Common myeloid progenitor, CD34-positive (primary cell): Measurements from ENCODE around the gene MRTO4.
"Not testable (repeated sequence)": the region's sequence is repeated elsewhere in the genome, so short reads cannot be mapped to it uniquely, and the experiment has no call there.

Experiments used
- CTCF ChIA-PET: fragments of 350-600 bp; sonication (Branson Sonifier 250); formaldehyde crosslinking; loops from one replicate; lab custom pipeline; 2021; ENCODE audit warnings: antibody characterized with exemption; lab: Charles Lee
- POLR2A ChIA-PET: fragments of 350-600 bp; sonication (Branson Sonifier 250); formaldehyde crosslinking; loops from one replicate; lab custom pipeline; 2021; ENCODE audit warnings: antibody characterized with exemption; lab: Charles Lee
- DNase-seq, 3 donors: peaks; one replicate each; pipeline versions ENCODE4 v3.0.0 to v3.0.0-alpha.2; 2013
- H3K27ac ChIP-seq, 2 experiments: 1 replicate in 1 of 2; 2 replicates in 1 of 2; pipeline ENCODE4 v1.7.0; 2013; ENCODE audit warnings: inconsistent platforms in 2 of 2, low read length in 2 of 2, mild to moderate bottlenecking in 2 of 2, low read depth in 1 of 2, moderate library complexity in 1 of 2; ENCODE audit not compliant: severe bottlenecking in 2 of 2, insufficient read depth in 1 of 2, poor library complexity in 1 of 2
- H3K27me3 ChIP-seq, 5 experiments: replicated peaks in 2 of 5; 1 replicate in 3 of 5; 2 replicates in 2 of 5; pipeline versions ENCODE4 v1.6.1 to v1.7.0; 2013; ENCODE audit warnings: low read length in 4 of 5, mild to moderate bottlenecking in 2 of 5, moderate library complexity in 2 of 5, inconsistent platforms in 1 of 5; ENCODE audit not compliant: insufficient read depth in 5 of 5, control insufficient read depth in 4 of 5
- H3K36me3 ChIP-seq, 4 experiments: 1 replicate in 2 of 4; 2 replicates in 2 of 4; pipeline versions ENCODE4 v1.6.1 to v1.7.0; 2013; ENCODE audit warnings: low read length in 3 of 4, control low read depth in 1 of 4, mild to moderate bottlenecking in 1 of 4; ENCODE audit not compliant: control insufficient read depth in 4 of 4, insufficient read depth in 4 of 4
- H3K4me1 ChIP-seq, 4 experiments: 1 replicate in 3 of 4; 2 replicates in 1 of 4; pipeline versions ENCODE4 v1.6.1 to v1.7.1; 2013; ENCODE audit warnings: low read length in 3 of 4, mild to moderate bottlenecking in 3 of 4, control low read depth in 1 of 4, inconsistent platforms in 1 of 4, moderate library complexity in 1 of 4; ENCODE audit not compliant: control insufficient read depth in 4 of 4, insufficient read depth in 4 of 4; ENCODE audit errors: control extremely low read depth in 1 of 4
- H3K4me3 ChIP-seq, 7 experiments: 1 replicate in 4 of 7; 2 replicates in 3 of 7; pipeline versions ENCODE4 v1.5.1 to v1.7.0; 2013; ENCODE audit warnings: mild to moderate bottlenecking in 7 of 7, low read length in 6 of 7, moderate library complexity in 6 of 7, inconsistent platforms in 2 of 7, low read depth in 2 of 7, control low read depth in 1 of 7; ENCODE audit not compliant: insufficient read depth in 4 of 7, control insufficient read depth in 1 of 7; ENCODE audit errors: extremely low read depth in 1 of 7
- H3K9me3 ChIP-seq, 5 experiments: 1 replicate in 4 of 5; 2 replicates in 1 of 5; pipeline versions ENCODE4 v1.6.1 to v1.7.1; 2013; ENCODE audit warnings: low read length in 4 of 5, mild to moderate bottlenecking in 2 of 5, inconsistent platforms in 1 of 5, low read depth in 1 of 5, moderate library complexity in 1 of 5; ENCODE audit not compliant: control insufficient read depth in 4 of 5, insufficient read depth in 2 of 5; ENCODE audit errors: control extremely low read depth in 1 of 5
- WGBS: methylation state at CpG from one replicate; pipeline ENCODE4 v1.1.5; 2013; ENCODE audit not compliant: insufficient coverage; 5-methylcytosine and 5-hydroxymethylcytosine counted together

MRTO4 gene

DNA sequence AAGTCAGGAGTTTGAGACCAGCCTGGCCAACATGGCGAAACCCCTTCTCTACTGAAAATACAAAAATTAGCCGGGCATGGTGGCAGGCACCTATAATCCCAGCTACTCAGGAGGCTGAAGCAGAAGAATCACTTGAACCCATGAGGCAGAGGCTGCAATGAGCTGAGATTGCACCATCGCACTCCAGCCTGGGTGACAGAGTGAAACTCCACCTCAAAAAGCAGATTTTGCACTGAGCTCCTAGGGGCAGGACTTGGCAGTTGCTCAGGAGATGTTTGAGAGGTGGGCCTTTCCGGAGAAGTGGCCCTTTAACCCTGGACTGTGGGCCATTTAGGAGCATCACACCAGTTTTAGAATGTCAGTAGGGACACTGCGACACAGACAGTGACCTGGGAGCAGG lies 4.7 kb downstream of the MRTO4 start:
- peaks cover 11 to 25% (median 21%) of the 10 kb centered on the region in 4 experiments for H3K4me1 ChIP-seq
- peaks cover 6 to 64% (median 53%) of the 10 kb centered on the region in 4 experiments for H3K36me3 ChIP-seq
- H3K9me3 ChIP-seq, POLR2A ChIA-PET, H3K4me3 ChIP-seq, DNase-seq, H3K27ac ChIP-seq, H3K27me3 ChIP-seq: not testable (repeated sequence)
- CTCF ChIA-PET: interaction anchor here (1.0 to 1.2 kb wide), 2 partner anchors 38 to 87 kb away, joined by 3 read pairs; no protein-coding TSS in a partner anchor
- 100% methylated on average over 5 of the region's 5 CpGs for WGBS

DNA sequence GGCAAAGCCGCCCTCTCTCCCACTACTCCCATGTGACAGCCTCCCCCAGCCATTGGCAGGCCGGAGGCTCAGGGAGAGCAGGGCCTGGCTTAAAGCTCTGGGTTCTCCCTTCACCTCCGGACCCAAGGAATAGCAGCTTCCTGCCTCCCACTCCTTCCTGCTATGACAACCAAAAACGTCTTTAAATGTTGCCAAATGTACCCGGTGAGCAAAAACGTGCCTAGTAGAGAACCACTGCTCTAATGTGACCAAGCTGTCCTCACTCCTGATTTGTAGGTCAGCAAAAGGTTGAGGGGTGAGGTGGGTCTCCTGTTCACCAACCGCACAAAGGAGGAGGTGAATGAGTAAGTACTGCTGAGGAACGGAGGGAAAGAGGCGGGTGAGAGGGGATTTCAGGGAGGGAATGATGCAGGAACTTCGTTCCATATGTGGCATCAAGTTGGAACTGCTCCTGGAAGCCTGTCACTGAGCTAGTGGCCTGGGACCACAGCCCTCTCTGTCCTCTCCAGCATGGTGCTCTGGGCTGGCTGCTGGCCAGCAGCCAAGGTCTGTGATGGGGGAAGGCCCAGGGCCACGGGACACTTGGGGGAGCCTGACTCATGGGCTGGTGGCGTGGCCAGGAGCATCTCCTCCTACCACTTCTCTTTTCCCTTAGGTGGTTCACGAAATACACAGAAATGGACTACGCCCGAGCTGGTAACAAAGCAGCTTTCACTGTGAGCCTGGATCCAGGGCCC lies 5.7 kb downstream of the MRTO4 start:
- ChIA-PET POLR2A (no interaction called here), CTCF (interaction anchor here (1.0 to 2.1 kb wide), 3 partner anchors 9 to 88 kb away, joined by 3 to 5 read pairs (median 3); no protein-coding TSS in a partner anchor)
- Histone ChIP-seq H3K27ac (no peak overlapping the region), H3K36me3 (peaks cover 6 to 64% (median 53%) of the 10 kb centered on the region in 4 experiments), H3K9me3 (no peaks in the 10 kb centered on the region), H3K27me3 (no peaks in the 10 kb centered on the region), H3K4me1 (peaks cover 8 to 18% (median 14%) of the 10 kb centered on the region in 4 experiments), H3K4me3 (no peak overlapping the region)
- DNase-seq: no peak
- 84% methylated on average over 13 of the region's 15 CpGs for WGBS

DNA sequence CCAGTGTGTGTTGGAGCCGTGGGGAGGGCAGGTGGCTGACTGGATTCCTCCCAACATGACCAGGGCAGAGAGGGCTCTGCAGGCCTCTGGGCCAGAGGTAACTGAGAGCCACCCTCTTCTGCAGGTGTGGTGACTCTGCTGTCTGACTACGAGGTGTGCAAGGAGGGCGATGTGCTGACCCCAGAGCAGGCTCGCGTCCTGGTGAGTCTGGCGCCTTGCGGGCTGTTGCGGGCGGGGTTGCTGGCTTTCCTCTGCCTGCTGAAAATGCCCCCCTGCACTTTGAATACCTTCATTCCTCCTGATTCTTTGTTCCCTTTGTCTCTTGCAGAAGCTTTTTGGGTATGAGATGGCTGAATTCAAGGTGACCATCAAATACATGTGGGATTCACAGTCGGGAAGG lies 6.7 kb downstream of the MRTO4 start:
- H3K9me3 ChIP-seq: no peaks in the 10 kb centered on the region
- ChIA-PET CTCF (interaction anchor here (2.1 kb wide), 1 partner anchor 10 kb away, joined by 5 read pairs; no protein-coding TSS in a partner anchor), POLR2A (no interaction called here)
- H3K27me3 ChIP-seq: no peaks in the 10 kb centered on the region
- no peak overlapping the region for H3K27ac ChIP-seq
- 96% methylated on average over 9 of the region's 10 CpGs for WGBS
- H3K4me1 ChIP-seq: peaks cover under 1 to 8% (median 7%) of the 10 kb centered on the region in 4 experiments
- no peak overlapping the region for H3K4me3 ChIP-seq
- peaks cover 6 to 64% (median 53%) of the 10 kb centered on the region in 4 experiments for H3K36me3 ChIP-seq
- DNase-seq: no peak

DNA sequence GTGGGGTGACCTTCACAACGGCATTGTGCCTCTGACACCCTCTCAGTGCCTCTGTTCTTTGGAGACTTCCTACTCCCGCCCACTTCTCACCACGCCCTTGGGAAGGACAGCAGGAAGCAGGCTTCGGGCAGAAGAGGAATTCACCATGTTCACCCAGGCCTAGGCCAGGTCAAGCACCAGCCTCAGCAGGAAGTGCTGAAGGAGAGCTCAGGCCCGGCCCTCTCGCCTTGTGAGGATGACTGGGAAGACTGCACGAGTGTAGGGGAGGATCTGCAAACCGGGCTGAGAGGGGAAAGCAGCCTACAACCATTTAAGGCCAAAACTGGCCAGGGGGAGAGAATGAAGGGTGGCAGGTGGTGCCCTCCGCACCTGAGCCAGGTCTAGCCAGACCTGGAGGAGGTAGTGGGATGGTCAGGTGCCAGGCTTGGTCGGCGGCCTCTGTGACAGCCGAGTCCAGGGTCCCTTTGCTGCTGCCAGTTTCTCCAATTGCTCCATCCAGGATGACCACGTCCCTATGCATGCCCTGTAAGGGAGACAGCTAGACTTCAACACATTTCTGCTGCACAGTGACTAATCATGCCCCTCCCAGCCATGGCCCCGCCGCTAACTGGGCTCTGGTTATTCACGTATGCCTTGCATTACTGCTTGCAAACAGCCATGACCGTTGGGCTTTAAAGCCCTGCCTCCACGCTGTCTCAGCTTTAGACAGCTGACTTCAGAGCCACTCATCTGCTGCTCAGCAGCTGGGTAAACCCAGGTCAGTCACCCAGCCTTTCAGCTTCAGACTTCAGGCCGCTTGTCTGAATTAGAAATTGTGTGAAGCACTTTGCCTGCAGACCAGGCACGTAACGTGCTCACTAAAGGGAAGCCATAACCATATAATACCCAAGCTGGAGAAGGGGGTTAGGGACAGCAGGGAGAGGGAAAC lies 8.9 kb downstream of the MRTO4 start:
- no peak for DNase-seq
- no peaks in the 10 kb centered on the region for H3K4me1 ChIP-seq
- H3K4me3 ChIP-seq: no peak overlapping the region
- H3K36me3 ChIP-seq: peaks cover 6 to 54% (median 51%) of the 10 kb centered on the region in 4 experiments
- no peaks in the 10 kb centered on the region for H3K9me3 ChIP-seq
- POLR2A ChIA-PET: no interaction called here
- CTCF ChIA-PET: no interaction called here
- H3K27ac ChIP-seq: no peak overlapping the region
- no peaks in the 10 kb centered on the region for H3K27me3 ChIP-seq
- 85% methylated on average over 20 of the region's 21 CpGs for WGBS

DNA sequence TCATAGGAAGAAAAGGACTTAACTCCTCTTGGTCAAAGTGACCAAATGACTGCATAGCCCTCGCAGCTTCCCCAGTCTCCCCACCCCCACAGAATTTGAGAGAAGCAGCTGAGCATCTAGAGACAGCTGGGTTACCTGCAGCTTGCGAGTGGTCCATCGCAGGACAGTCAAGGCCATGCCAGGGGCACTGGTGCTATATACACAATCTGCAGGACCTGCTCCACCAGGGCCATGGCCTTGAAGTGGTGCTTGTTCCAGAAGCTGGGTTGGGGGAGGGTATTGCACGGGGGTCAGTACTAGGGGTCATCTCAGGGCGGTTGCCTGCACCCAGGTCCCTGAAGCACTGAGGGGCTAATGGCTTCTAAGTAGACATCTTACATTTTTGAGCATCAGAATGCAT lies 10.4 kb downstream of the MRTO4 start:
- H3K4me3 ChIP-seq: no peak overlapping the region
- ChIA-PET POLR2A (interaction anchor here (0.6 kb wide), 1 partner anchor 27 kb away, joined by 3 read pairs; no protein-coding TSS in a partner anchor), CTCF (no interaction called here)
- 89% methylated on average over 5 of the region's 5 CpGs for WGBS
- H3K27me3 ChIP-seq: no peaks in the 10 kb centered on the region
- peaks cover 4 to 39% (median 37%) of the 10 kb centered on the region in 4 experiments for H3K36me3 ChIP-seq
- no peaks in the 10 kb centered on the region for H3K9me3 ChIP-seq
- no peaks in the 10 kb centered on the region for H3K4me1 ChIP-seq
- DNase-seq: no peak
- no peak overlapping the region for H3K27ac ChIP-seq

DNA sequence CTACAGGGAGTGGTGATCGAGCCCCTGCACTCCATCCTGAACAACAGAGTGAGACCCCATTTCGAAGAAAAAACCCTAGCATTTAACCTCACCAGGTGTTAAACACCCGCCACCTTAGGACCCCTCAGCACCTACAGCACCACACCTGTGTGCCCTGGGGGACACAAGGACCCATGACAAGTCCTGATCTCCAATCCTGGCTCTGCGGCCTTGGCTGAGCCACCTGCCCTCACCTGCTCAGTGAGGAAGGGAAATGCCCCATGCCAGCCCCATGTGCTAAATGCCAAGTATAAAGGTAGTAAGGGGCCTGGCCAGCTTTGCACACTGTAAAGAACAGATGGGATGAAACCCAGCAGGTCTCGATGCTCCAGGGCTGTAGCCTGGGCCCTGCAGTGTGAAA lies 11.1 kb downstream of the MRTO4 start:
- ChIA-PET POLR2A (no interaction called here), CTCF (no interaction called here)
- no peaks in the 10 kb centered on the region for H3K4me1 ChIP-seq

More for the DNA sequence above, 11.1 kb downstream of the MRTO4 start:
- Histone ChIP-seq H3K36me3 (peaks cover 4 to 32% (median 30%) of the 10 kb centered on the region in 4 experiments), H3K4me3 (no peak overlapping the region), H3K27ac (no peak overlapping the region), H3K27me3 (no peaks in the 10 kb centered on the region), H3K9me3 (no peaks in the 10 kb centered on the region)
- no peak for DNase-seq
- WGBS: 97% methylated on average over 5 of the region's 5 CpGs
